Nephron progenitor cell (in vitro differentiated cells): ENCODE data around the gene SKOR1.

Source experiments
- DNase-seq: peaks from one replicate; pipeline ENCODE4 v3.0.0; 2021
- H3K27ac Mint-ChIP-seq: 2 replicates; pipeline ENCODE4 v1.8.0; 2021; ENCODE audit warnings: mild to moderate bottlenecking, moderate library complexity, mixed read lengths
- H3K27me3 Mint-ChIP-seq: 2 replicates; pipeline ENCODE4 v1.8.0; 2021; ENCODE audit warnings: mild to moderate bottlenecking, low read depth, mixed read lengths; ENCODE audit not compliant: poor library complexity
- H3K36me3 Mint-ChIP-seq: 2 replicates; pipeline ENCODE4 v1.8.0; 2021; ENCODE audit warnings: low read depth, mixed read lengths
- H3K4me1 Mint-ChIP-seq: 2 replicates; pipeline ENCODE4 v1.8.0; 2021; ENCODE audit warnings: mixed read lengths
- H3K4me3 Mint-ChIP-seq: 2 replicates; pipeline ENCODE4 v1.8.0; 2021; ENCODE audit warnings: mild to moderate bottlenecking, moderate library complexity, mixed read lengths
- H3K9me3 Mint-ChIP-seq: 2 replicates; pipeline ENCODE4 v1.8.0; 2021; ENCODE audit warnings: mild to moderate bottlenecking, moderate library complexity, mixed read lengths
- TF ChIP-seq, protein P1 (sequence below): fragments of 200-600 bp; sonication (generic); IDR thresholded peaks from 2 replicates; pipeline ENCODE4 v1.5.0; 2021; ENCODE audit warnings: antibody characterized with exemption

SKOR1 gene

GRCh38 chr15:67840749-67841512, 15.6 kb downstream of the SKOR1 start:
- DNase-seq = no peak
- TF ChIP-seq, protein P1, sequence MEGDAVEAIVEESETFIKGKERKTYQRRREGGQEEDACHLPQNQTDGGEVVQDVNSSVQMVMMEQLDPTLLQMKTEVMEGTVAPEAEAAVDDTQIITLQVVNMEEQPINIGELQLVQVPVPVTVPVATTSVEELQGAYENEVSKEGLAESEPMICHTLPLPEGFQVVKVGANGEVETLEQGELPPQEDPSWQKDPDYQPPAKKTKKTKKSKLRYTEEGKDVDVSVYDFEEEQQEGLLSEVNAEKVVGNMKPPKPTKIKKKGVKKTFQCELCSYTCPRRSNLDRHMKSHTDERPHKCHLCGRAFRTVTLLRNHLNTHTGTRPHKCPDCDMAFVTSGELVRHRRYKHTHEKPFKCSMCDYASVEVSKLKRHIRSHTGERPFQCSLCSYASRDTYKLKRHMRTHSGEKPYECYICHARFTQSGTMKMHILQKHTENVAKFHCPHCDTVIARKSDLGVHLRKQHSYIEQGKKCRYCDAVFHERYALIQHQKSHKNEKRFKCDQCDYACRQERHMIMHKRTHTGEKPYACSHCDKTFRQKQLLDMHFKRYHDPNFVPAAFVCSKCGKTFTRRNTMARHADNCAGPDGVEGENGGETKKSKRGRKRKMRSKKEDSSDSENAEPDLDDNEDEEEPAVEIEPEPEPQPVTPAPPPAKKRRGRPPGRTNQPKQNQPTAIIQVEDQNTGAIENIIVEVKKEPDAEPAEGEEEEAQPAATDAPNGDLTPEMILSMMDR = no peak
- Mint-ChIP-seq H3K27me3 (peaks cover 42% of the 10 kb centered on the region), H3K9me3 (peaks cover 3% of the 10 kb centered on the region), H3K4me3 (peak overlapping the region; percentile 93), H3K27ac (no peak overlapping the region), H3K4me1 (peaks cover 78% of the 10 kb centered on the region), H3K36me3 (no peaks in the 10 kb centered on the region)

DNA sequence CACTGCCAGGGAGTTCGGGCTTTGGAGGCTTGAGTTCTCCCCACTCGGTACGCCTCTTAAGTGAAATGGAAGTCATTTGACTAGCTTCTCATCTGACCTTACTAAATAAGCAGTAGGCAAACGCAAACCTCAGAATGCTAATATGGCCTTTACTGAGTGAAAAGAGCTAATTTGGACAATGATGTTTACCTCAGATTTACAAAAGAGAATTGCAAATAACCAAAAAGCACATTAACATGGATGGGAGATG, 16.1 kb downstream of the SKOR1 start:
- Mint-ChIP-seq H3K36me3 (no peaks in the 10 kb centered on the region), H3K27ac (no peak overlapping the region), H3K9me3 (peaks cover 3% of the 10 kb centered on the region), H3K4me3 (peak overlapping the region; percentile 93), H3K27me3 (peaks cover 37% of the 10 kb centered on the region), H3K4me1 (peaks cover 79% of the 10 kb centered on the region)
- no peak for DNase-seq
- TF ChIP-seq, protein P1 = no peak

- TF ChIP-seq, protein P1 = no peak
- Mint-ChIP-seq H3K36me3 (no peaks in the 10 kb centered on the region), H3K4me1 (peaks cover 80% of the 10 kb centered on the region)
Measured at GRCh38 chr15:67843092-67843501, 17.8 kb downstream of the SKOR1 start.

DNA sequence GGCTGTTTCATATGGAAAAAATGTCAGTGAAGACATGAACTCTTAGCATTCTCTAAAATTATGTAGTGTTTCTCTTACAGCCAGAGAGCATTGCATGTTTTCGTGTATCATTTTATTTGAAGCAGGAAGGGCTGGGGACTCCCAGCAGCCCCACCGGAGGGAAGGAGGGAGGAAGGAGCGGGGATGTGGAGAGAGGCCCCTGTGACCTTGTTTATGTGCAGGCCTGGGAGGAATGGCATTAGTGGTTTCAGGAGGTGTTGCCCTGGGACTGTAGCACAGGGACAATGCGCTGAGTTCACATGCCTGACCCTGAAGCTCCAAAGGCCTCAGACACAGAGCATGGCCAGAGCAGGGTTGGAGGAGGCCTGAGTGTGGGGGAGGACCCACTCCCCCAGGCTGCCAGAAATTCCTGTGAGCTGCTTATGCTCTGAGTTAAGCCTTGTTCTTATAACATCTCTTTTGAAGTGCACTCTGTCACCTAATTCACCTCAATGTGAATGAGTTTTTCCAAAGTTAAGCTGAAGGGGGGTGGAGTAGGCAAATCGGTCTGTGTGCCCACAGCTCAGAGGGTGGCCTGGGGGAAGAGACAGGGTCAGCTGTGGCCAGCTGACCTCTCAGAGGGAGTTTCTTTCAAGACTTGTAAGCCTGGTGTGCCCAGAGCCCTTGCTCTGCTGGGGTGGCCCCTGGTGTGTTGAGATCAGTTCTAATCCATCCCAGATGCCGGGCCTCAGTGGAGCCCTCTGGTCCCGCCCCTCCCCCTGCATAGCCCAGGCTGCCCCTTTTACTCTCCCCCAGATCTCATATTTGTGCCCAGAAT, 18.5 kb downstream of the SKOR1 start:
- Mint-ChIP-seq H3K27me3 (peaks cover 17% of the 10 kb centered on the region), H3K27ac (peak overlapping the region; percentile 96), H3K36me3 (no peaks in the 10 kb centered on the region), H3K4me1 (peaks cover 81% of the 10 kb centered on the region), H3K9me3 (peaks cover 6% of the 10 kb centered on the region), H3K4me3 (peak overlapping the region; percentile 50)
- DNase-seq = peak; percentile 73
- TF ChIP-seq, protein P1 = no peak

More at GRCh38 chr15:67843092-67843501, 17.8 kb downstream of the SKOR1 start:
- Mint-ChIP-seq H3K27ac (peak overlapping the region; percentile 96), H3K9me3 (peaks cover 3% of the 10 kb centered on the region), H3K4me3 (peak overlapping the region; percentile 50), H3K27me3 (peaks cover 23% of the 10 kb centered on the region)
- DNase-seq = no peak

DNA sequence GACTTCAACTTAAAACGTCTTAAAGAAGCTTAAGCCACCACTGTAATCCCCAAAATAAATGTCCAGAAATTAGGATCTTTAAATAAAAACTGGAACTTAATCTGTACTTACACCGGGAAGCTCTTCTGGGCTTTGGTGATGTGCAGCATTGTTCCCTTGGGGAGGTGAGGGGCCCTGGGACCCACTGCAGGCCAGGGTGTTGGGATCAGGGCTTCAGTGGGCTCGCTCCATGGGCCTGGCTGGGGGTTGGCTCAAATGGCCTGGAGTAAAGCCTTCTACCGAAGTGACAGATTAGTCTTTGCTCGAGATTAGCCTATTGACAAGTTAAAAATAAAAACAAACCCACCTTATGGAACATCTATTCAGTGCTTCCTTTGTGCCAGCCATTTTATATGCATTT, 20.7 kb downstream of the SKOR1 start:
- Mint-ChIP-seq H3K27me3 (peaks cover 6% of the 10 kb centered on the region), H3K27ac (no peak overlapping the region), H3K4me1 (peaks cover 82% of the 10 kb centered on the region), H3K4me3 (no peak overlapping the region), H3K36me3 (no peaks in the 10 kb centered on the region), H3K9me3 (peaks cover 7% of the 10 kb centered on the region)
- TF ChIP-seq, protein P1 = no peak
- DNase-seq = no peak
